ENCODE measurements around the gene SORBS2.
"Not testable (repeated sequence)": the region's sequence is repeated elsewhere in the genome, so short reads cannot be mapped to it uniquely, and the experiment has no call there.

Gene SORBS2

DNA sequence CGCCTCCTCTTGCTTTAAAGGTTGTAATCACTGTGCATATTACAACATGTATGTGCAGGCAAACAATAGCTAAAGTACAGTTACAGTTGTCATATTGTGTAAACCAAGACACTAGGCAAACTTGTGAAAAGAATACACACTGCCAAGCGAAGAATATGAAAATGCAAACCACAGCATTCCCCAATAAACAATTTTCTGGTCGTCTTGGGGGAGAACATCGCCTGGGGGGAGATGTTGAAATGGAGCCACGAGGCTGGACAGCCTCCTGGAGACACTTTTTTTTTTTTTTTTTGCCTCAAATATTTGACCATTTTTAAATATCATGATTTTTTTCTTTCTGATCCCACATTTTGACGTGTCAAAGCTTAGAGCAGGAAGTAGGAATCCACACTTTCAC lies 225.0 kb downstream of the SORBS2 start:
- ATAC-seq (no peak), DNase-seq (no peak)

DNA sequence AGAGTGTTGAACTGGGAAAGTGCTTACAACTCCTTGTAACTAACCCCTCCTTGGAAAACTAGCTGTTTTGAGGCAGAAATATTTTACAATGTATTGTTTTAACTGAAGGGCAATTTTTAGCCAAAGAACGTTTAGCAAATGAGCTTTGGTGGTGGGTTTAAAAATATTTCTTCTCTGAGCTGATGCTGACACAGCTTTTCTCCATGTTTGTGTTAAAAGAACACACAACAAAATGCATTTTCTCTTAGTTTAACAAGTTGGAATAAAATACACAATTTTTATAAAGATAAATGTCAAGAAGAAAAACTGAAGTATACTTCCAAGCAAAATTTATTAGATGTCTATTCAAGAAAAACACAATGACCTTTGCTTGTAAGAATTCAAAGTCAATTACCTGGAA lies 226.8 kb downstream of the SORBS2 start:
- ATAC-seq, result no peak
- no peak for DNase-seq

DNA sequence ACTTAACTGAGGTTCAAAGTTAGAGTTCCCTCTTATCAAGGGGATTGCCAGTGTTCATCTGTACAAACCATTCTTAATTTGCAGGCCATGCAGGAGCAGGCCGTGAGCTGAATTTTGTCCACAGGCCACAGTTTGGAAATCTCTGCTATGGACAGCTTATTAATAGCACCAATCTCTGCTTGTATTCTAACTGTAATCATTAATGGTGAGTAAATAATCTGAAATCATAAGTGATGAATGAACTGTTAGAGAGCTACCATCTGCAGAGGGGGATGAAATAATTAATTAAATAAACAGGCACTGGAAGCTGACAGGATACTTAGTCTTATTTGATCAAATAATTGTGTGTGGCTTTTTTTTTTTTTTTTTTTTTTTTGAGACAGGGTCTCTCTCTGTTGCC lies 228.2 kb downstream of the SORBS2 start:
- ATAC-seq (no peak), DNase-seq (no peak)

DNA sequence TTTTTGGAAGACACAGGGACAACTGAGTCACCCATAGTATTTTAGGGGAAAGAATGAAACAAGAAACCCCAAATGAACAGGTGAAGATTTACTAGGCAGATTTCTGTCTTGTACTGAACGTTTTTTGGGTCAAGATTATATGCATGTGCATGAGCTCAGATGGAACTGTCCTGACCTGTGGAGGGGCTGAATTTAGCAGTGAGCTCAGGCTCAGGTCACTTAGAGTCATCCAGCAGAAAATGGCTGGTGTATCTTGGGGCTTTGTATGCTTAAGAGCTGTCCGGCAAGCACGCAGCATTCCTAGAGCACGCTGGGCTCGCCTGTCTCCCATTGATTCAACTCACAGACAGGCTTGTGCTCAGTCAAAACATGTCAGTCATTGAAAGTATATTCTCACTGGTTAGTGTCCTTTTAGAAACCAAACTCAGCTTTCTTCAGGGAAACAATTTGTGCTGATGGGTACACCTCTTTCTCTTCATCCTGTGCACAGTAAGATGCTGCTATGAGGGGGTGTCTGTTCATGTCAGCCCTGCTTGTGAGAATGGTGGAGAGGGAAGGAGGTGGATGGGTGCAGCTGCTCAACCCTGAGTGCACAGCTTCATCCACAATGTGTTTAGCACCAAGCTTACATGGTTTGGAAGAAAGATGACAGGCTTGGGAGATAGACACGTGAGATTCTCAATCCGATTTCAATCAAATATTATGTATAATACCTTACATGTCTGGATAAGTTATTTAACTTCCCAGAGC lies 229.2 kb downstream of the SORBS2 start:
- DNase-seq (no peak), ATAC-seq (no peak)

DNA sequence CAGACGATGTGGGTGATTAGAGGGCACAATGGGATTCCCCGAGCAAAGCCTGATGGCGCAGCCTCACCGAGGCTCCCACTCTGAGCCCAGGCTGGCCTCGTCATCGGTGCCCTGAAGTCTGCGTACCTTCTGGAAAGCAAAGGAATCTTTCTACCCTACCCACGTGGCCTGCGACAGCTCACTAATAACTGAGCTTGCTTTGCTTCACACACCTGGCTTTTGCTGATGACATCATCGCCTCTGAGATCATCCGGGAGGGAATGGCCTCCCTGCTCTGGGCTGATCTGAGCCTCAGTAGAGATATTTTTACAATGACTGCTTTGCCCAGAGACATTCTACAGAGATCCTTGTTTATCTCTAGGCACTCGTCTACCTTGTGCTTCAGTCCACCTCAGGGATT lies 231.3 kb downstream of the SORBS2 start:
- DNase-seq (no peak), ATAC-seq (no peak)

DNA sequence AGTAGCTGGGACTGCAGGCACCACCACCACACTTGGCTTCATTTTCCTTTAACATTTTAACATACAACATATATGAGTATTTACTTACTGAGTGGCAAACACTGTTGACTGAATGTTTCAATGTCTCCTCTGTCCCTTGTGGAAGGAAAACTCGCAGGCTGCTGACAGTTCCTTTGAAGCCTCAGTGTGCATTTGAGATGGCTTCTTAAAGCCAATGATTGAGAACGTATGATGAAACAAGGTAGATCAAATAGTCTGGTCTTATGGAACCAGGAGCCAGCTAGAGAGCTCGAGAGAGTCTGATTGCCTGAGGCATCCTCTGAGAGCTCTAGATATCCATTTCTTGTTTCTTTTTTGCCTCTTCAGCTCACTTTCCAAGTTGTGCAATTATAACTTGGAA lies 233.7 kb downstream of the SORBS2 start:
- no peak for ATAC-seq
- no peak for DNase-seq

DNA sequence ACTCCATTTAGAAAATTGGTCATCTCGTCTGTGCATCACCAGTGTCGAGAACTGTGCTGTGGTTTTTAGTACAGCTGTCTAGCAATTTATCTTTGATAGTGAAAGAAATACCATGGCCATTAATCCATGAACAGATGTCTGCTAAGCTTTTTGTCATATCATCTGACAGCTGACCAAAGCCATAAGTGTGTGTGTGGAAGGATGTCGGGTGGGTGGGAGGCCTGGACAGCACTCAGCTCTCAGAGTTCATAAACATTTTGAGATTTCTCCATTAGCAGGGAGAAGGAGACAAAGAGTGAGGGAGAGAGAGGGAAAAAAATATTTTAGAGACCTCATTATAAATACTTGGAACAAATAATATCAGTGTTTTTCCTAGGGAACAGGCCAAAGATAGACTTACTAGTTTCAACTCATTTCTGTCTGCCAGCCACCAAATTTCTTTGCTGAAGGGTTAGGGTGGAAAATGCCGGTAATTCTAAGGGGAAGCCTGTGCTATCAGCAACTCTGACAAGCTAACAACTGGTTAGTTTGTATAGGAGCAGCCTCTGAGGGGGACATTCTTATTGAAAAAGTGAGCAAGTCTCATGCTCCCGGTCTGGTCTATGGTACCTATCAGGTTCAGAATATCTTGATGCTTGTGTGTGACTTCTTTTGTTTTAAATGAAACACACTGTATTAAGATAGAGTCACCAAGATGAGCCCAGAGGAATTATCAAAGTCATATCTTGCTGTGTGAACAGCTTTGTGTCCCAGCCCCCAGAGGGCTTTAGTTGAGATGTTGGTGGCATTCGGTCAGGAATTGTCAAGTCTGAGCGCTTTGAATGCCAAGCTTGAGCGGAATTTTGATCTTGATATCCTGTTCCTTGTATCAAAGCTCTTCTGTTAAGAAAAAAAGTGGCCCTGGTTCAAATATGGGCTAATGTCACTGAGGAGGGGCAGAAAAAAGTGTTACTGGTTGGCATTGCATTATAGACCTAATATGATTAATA lies 234.7 kb downstream of the SORBS2 start:
- DNase-seq (no peak), ATAC-seq (no peak)

DNA sequence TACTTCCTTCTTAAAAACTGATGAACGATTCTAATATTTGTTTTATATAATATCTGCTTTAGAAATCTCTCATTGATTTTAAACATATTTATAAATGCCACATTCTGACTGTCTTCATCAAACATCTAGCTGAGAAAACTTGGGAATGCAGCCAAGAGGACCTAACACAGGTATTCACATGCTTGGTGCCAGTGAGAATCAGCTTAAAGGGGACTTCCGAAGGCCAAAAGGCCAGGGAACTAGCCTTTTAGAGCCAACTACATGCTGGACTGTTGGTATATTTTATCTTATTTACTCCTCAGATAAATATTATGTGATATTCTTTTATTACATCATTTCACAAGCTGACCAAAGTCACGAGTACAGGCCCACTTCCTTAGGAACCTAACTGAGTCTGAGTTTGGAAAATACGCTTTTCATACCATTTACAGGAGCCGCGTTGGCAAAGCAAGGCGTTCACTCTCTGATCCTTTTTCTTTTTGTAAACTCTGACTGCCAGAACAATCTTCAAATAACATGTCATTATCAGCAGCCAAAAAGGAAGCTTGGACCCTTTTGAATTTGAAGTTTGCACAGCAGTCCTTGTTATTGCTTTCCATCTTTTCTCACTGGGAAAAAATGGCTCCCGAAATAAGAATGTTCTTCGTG lies 235.6 kb downstream of the SORBS2 start:
- no peak for ATAC-seq
- no peak for DNase-seq

DNA sequence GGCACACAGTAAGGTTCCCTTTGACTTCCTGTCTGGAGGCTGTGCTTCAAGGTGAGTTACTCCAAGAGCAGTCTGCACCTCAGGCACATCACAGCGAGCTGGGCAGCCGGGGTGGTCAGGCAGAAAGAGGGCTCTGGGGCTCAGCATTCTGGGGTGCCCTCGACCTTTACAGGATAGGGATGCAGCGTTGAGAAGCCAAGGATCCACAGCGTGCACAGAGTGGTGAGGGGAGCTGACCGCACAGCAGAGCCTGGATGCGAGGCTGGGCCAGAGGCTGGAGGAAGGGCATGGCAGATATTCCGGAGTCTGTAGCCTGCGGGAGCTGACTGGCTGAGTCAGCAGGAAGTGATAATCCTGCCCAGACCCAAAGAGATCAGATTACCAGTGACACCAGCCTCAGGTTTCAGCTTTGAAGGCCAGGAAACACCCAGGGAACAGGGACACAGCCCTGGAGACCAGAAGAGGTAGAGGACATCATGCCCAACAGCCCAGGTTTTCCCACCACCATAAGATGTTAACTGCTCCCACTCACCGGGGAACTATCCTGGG lies 238.3 kb downstream of the SORBS2 start:
- DNase-seq (no peak), ATAC-seq (no peak)

DNA sequence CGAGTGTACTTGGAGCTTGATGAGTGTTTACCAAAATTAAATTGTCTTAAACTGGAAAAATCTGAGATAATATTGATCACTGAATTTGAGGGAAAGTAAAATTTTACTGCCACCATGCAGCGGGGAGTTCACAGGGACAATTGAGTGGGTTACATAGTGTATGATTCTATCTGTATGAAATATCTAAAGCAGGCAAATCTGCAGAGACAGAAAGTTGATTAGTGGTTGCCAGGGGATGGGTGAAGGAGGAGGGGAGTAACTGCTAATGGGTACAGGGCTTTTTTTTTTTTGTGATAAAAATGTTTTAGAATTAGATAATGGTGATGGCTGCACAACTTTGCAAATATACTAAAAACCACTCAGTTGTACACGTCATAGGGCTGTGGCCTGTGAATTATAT lies 241.3 kb downstream of the SORBS2 start:
- no peak for ATAC-seq
- no peak for DNase-seq

DNA sequence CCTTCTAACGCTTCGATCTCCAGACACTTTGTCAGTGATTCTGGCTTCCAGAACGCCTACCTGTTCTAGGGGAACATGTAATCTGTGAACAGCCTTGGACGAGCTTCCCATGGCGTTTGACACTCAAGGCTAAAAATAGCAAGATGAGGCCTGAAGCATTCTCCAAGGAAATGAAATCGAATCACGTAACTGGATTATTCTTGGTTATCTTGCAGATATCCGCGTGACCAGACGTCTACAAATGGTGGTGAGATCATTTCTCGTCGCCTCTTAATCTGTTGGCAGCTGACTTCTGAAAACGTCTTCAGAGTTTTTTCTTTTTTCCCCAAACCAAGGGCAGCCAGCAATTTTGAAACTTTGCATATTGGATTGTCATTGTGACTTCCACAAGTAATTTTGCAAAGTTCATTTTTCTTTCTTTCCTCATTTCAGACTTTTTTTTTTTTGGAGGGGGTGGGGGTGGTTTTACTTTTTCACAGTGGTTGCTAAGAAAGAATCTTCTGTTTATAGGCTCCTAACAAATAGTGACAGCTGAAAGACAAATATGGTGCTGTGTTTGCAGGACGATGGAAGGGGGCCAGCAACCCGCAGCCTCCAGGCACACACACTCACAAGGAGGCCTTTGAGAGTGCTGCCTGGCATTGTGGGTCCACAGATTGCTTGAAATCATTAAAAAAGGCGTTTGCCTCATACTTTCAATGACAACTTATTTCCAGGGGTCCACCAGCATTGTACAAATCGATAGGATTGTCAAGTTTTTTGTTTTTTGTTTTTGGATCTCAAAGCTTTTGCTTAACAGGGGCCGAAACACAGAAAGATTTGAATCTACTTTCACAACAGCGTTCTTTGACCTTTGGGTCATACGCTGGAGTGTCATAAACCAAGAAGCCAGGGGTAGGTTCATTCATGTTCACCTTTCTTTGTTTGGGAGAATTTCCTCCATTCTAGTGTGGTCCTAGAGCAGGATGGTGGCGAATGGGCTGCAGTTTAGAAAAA lies 244.3 kb downstream of the SORBS2 start:
- DNase-seq, result no peak
- ATAC-seq, result no peak

DNA sequence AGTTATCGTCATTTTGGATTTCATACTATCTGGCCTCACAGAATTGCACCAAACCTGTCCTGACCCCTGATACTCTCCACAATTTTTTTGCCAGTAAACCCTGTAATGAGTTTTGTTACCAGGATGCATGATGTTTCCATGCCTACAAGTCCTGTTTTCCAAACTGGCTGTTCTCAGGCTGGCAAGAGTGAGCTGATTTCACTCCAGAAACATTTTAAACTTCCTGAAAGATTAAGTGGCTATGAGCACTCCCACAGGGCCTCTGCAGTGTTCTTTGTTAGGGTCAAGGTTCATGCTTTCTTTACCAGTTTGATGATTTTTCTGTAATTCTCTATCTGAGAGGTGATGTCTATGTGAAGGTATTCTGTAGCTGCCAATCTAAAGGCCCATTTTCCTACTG lies 245.0 kb downstream of the SORBS2 start:
- ATAC-seq, result no peak
- no peak for DNase-seq

DNA sequence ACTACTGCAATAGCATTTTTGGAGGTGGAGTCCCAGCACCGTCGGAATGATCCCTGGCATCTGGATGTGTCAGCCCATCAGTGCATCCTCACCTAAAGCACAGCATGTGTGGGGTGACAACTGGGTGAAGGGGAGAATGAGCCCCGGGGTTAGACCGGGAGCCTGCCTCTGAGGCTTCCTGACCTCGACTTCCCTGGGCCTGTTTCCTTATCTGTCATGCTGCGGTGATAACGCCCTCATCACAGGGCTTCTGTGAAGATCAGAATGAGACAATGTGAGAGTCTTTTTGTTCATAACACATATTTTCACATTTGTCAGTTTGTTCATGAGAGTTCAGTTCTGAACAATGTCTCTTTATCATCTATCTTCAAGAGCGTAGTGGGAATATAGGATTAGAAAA lies 245.6 kb downstream of the SORBS2 start:
- DNase-seq (no peak), ATAC-seq (no peak)

DNA sequence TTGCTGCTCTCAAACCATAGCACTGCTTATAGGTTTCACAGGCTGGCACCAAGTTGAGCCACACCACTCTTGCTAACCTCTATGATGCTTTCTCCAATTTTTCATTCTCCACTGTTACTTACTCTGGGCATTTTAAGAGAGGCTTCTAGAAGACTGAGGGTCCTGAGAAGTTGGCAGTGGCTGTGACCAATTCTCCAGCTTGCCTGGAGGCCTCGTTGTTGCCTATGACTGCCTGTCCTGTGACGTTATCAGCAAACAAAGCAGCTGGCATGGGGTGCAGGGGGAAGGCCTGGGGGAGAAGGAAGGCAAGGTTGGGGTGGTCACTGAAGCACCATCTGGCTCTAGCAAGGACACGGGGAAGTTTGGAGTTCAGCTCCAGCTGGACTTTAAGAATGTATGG lies 246.3 kb downstream of the SORBS2 start:
- ATAC-seq (no peak), DNase-seq (no peak)

DNA sequence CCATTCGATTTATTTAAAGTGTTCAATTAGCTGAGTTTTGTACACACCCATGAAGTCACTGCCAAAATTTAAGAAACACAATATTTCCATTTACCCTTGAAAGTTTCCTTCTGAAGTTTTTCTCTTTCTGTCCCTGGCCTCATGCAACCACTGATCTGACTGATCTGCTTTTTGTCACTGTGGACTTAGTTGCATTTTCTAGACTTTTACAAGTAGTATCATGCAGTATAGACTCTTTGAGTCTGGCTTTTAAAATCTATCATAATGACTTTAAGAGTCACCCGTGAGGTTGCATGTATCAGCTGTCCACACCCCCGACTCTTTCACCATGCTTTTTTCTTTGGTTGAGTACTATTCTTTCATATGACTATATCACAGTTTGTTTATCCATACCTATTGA lies 247.6 kb downstream of the SORBS2 start:
- DNase-seq (no peak), ATAC-seq (no peak)

DNA sequence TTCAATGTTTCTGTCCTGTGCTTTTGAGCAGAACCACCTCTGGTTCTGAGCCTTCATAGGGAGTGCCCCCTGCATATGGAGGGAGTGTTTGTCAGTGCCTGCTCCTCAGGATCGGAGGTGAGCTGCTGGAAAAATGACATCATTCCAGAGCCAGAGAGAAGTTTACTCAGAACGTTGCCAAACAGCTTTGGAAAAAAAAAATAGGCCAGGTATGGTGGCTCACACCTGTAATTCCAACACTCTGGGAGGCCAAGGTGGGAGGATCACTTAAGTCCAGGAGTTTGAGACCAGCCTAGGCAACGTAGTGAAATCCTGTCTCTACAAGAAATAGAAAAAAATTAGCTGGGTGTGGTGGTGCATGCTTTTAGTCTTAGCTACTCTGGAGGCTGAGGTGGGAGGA lies 249.5 kb downstream of the SORBS2 start:
- no peak for ATAC-seq
- no peak for DNase-seq

DNA sequence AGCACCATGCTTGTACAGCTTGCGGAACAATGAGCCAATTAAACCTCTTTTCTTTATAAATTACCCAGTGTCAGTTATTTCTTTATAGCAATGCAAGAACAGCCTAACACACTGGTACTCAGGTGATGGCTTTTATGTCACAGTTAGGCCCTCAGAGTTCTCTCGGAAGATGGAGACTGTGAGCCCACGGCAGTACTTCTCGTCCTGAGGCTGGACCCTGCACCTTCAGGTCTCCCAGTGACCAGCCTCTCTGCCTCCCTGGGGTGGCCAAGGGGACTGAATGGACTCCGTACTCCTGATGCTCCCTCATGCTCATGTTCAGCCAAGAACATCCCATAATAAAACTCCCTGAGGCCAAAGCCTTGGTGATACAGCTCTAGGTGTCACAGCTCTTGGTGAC lies 251.7 kb downstream of the SORBS2 start:
- ATAC-seq (no peak), DNase-seq (no peak)

DNA sequence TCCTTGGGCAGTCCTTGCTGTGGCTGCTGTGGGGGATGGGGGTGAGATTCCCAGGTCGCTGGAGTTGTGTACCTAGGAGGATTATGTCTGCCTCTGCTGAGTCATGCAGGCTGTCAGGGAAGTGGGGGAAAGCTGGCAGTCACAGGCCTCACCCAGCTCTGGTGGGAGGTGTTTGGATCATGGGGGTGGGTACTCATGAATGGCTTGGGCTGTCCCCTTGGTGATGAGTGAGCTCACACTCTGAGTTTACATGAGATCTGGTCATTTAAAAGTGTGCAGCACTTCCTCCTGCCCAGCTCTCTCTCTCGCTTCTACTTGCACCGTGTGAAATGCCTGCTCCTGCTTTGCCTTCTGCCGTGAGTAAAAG lies 252.1 kb downstream of the SORBS2 start:
- DNase-seq, result no peak
- no peak for ATAC-seq

DNA sequence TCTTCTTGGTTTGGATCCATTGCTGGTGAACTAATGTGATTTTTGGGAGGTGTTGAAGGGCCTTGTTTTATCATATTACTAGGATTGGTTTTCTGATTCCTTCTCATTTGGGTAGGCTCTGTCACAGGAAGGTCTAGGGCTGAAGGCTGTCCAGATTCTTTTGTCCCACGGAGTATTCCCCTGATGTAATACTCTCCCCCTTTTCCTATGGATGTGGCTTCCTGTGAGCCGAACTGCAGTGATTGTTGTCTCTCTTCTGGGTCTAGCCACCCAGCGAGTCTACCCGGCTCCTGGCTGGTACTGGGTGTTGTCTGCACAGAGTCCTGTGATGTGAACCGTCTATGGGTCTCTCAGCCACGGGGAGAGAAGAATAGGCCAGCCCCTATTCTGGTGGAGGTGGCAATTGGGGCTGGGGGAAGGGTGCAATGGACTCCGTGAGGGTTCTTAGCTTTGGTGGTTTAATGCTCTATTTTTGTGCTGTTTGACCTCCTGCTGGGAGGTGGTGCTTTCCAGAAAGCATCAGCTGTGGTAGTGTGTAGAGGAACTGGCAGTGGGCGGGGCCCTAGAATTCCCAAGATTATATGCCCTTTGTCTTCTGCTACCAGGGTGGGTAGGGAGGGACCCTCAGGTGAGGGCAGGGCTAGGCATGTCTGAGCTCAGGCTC lies 252.6 kb downstream of the SORBS2 start:
- DNase-seq, ATAC-seq: not testable (repeated sequence)

DNA sequence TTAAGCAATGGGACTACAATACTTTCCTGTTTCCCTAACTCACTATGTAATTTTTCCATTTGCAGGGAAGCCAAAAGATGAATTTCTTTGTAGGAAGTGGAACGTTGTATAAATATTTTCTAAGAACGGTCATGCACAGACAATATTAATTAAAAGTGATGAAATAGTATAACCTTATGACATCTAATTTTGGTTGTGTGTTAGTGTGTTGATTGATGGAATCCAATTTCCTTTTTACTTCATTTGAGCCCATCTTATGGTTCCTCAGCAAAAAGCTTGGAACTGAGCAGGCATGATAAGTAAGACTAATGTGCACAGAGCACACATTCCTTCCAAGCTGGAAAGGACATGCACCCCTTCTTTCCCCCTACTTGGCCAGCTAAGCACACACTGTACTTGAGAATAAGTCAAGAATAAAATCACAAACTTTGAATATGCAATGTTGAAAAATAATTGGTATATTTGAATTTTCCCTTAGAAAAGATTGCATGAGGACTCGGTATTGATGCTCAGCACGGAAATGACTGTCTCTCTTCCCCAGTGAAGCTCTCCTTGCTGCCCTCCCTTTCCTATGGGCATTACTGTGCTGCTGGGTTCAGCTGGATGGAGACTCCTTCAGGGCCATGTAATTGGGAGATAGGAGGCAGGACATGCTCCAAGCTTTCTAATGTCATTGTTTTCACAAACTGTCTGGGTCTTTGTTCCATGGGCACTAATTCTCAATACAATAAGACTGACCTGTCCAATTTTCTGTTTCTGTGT lies 257.4 kb downstream of the SORBS2 start:
- ATAC-seq (no peak), DNase-seq (no peak)

Data from stimulated activated naive CD8-positive, alpha-beta T cell treated with anti-CD3 and anti-CD28 coated beads, Interleukin-15, Interleukin-2, amounts not matched to agents 100 U/mL and 50 U/mL, for 24 hours (primary cell).